GM19395 (cell line): Measurements from ENCODE around the gene DPM1.
A peak's percentile ranks its signal among the peaks of the same experiment; 100 is the strongest.

Experiments used
- ATAC-seq: cut with Tn5 transposase; IDR thresholded peaks from one replicate; pipeline ENCODE4 v1.9.1; 2021; ENCODE audit warnings: mild to moderate bottlenecking, moderate library complexity; ENCODE audit not compliant: unreplicated experiment

DPM1 gene

DNA sequence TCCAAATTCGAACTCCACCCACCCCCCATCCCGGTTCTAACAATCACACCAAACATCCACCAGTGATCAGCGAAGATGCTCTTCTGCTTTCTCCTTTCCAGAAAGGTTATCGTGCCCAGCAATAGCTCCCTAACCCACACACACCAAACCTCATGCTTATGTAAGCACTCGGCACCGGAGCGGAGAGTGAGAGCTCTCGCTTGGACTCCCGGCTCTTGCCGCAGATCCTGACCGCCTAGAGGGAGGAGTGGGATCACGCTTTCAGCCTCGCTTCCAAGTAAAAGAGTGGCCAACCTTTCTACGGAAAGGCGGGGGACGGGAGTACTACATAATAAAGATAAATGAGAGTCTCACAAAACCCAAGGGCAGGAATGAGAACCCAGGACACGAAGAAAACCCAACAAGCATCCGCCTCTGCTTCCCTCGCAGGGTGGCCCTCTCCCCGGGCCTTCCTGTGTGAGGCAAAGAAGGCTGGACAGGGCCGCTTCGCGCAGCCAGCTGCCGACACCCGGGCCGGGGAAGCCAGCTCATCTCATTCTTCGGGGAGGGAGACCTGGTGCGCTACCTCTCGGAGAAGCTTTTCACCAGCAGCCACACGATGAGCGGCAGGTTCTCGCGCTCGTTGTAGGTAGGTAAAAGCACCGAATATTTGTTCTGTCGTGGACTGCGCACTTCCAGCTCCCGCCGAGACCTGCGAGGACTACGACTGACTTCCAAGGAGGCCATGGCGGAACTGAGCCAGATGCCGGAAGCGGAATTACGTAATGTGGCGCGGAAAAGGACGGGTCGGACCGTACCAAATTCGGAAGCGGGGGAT lies at the start of gene DPM1:
Gene DPM1, minus strand, starts transcription at position 735 of the 817 bp plus-strand sequence. Its CDS starts 9 bp downstream, at position 726.
- peak; percentile 85 for ATAC-seq

DNA sequence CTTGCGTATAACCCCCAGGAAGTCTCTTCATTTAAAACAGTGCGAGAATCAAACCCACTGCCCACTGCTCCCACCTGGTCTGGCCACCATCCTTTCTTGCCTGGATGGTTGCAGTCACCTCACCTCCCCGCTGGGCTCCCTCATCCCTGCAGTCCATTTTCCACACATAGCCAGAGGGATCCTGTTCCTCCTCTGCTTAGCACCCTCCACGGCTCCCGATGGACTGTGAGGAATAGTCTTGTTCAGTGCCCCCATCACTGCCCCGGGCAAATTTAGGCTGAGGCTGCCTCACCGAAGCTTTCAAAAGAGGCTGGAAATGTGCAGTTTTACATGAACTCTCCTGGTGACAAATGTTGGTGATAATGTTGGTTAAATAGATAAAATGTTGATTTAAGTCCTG lies 46.9 kb upstream of the DPM1 start:
- no peak for ATAC-seq

DNA sequence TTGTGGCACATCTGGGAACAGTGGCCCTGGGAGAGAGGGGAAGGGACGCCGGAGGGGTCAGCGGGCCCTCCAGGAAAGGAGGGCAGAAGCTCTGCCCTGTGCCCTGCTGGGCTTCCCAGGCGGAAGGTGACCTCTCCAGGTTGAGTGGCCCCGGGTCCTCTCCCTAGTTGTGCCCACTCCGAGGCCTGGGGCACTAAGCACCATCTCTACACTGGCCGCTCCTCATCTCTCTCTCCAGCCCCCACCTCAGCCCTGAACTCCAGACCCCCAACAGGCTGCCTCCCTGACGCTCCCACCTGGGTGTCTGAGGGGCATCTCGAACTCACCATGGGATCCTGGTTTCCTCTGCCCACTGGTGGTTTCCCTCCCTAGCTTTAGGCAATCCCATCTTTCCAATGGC lies 46.4 kb upstream of the DPM1 start:
- no peak for ATAC-seq

DNA sequence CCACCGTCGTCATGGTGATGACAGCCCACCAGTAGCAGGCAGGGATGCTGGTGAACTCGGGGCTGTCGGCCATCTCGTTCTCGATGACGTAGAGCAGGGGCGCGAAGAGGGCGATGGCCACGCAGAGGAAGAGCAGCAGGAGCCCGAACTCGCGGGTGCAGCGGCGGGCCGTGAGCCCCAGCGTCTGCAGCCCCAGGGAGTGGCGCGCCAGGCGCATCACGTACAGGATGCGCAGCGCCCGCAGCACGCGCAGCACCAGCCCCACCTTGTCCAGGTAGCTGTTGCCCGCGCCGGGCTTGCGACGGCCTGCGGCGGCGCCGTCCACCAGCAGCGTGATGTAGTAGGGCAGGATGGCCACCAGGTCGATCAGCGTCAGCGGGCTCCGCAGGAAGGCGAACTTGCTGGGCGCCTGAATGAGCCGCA lies 46.0 kb upstream of the DPM1 start:
- ATAC-seq, result no peak

DNA sequence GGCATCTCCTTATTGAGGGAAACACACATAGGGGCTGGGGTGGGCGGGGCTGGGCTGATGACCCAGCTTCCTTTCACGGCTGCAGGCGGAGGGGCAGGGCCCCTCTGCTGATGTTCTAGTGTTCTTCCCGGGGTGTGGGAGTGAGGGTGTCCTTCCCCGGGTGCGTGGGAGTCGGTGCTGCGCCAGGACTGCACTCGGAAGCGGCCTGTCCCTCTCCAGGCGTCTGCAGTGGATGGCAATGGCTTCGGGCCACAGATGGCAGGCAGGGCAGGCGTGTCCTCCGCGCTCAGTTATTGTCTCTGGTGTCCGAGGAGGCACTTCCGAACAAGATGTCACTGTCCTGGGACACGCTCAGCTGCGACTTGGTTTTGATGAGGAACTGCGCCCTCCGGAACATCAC lies 45.4 kb upstream of the DPM1 start:
- no peak for ATAC-seq

DNA sequence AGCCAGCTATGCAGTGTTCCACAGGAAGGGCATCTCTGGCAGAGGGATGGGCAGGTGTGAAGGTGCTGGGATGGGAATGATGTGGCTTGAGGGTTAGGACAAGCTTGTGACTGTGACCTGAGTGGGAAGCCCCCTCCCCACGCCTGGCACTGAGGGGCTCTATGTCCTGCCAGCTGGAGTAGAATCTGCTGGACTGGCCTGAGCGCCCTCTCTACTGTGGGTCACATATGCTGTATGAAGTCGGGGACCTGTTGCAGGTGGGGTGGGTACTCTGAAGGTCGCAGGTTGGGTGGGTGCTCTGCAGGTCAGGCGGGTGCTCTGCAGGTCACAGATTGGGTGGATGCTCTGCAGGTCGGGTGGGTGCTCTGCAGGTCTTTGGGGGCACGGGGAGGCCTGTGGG lies 44.3 kb upstream of the DPM1 start:
- ATAC-seq, result no peak

DNA sequence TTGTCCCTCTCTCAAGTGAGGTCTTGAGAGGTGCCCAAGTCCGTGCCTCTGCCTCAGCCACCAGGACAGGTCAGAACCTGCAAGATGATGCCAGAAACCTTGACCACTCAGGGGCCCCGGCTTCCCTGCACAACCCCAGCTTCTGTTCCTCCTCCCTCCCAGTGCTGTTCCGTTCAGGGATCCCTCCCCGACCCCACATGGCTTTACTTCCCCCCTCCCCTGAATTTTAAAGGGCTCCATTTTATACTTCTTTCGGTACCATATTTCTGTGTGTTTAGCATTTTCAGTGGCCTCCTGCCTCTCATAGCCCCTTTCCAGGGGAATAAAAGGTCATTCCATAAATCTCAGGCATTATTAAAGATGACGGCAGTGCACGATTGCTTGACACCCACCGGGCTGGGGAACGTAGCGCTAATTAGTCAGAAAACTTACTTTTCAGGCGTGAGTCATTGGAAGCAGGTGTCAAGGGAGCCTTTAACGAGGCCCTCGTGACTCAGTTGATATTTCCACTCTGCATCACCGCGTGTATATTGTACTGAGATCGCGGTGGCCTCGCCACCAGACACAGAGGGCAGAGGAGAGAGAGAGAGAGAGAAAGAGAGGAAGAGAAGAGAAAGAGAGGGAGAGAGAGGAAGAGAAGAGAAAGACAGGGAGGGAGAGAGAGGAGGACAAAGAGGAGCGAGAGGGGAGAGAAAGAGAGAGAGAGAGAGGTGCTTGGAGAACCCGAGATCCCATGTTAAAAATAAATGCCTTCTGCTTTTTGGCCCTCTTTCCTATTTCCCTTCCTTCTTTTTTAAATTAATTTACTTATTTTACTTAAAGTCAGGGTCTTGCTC lies 43.3 kb upstream of the DPM1 start:
- ATAC-seq, result no peak

DNA sequence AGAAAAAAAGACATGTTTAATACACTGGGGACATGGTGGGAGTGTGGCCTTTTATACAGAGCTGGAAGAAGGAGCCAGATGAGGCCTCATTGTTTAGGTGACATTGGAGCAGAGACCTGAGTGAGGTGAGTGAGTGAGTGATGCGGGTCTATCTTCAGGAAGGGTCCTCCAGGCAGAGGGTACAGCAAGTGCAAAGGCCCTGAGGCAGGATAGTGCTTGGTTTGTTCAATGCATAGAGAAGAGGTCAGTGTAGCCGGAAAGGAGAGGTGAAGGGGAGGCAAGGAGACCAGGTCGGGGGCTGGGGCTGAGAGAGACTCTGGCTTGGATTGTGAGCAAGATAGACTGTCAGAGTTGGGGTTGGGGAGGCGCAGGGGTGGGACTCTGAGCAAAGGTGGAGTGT lies 41.0 kb upstream of the DPM1 start:
- ATAC-seq, result no peak

DNA sequence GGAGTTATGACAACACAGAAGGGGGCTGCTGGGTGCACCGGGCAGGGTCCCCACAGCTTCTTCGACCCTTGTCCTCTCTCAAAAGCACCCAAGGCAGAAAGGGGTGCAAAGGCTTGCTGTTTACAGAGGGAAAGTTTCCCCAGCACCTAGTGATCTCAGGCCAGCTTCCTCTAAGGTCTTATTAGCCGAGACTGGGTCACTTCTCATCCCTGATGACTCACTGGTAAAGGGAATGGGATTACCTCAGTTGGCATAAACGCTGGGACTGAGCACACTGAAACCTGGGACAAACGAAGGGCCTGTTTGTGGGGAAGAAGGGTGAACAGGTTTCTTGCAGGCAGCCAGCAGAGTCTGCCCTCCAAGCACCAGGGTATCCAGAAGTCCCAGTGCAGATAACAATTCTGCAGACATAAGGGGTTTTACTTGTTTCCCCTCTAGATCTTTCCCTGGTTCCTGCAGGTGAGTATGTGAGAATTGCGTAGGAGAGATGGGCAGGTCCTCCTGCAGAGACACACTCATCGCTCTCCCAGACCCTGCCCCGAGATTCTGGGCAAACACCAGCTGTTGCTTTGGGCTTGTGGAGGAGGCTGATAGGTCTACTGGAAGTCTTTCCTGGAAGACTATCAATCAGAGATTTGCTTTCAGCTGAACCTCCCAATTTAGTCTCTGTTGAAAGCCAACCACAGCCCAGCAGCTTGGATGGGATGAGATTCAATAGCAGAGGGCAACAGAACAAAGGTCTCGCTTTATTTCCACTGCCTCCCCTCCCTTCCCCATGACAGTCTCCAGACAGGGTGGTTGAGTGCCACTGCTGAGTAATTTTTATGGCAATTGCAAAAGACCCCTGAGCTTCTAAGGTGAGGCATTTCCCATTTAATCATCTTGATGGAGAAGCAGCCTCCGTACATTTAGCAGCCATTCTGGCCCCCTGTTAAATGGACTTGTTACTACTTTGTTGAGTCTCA lies 38.9 kb upstream of the DPM1 start:
- no peak for ATAC-seq

DNA sequence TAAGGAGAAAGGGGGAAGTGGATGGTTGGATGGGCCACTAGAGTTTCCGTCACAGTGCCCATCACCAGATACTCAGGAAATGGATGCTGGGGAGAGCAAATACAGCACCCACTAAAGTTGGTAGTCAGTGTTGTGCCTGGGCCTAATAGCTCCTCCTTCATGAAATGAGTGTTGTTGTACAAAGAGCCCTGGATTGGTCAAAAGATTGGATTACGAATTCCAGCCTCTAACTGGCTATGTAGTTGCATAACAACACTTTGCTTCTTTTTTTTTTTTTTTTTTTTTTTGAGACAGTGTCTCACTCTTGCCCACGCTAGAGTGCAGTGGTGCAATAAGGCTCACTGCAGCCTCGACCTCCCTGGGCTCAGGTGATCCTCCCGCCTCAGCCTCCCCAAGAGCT lies 37.2 kb upstream of the DPM1 start:
- no peak for ATAC-seq

DNA sequence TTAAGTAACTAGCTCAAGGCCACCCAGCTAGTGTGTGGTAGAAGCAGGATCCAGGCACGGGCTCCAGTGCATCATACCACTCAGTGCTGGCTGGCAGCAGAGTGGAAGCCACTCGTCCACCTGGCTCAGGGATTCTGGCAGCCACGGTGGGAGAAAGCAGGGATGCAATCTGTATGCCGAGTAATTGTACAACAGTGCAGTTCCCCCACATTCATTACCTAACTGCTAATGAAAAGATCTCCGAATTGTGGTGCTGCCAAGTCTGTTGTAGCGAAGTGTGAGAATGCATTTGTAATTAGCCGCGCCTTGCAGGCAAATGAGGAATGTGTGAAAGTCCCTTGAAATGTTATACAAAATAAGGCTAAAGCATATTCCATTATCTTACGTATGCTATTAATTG lies 35.5 kb upstream of the DPM1 start:
- no peak for ATAC-seq

DNA sequence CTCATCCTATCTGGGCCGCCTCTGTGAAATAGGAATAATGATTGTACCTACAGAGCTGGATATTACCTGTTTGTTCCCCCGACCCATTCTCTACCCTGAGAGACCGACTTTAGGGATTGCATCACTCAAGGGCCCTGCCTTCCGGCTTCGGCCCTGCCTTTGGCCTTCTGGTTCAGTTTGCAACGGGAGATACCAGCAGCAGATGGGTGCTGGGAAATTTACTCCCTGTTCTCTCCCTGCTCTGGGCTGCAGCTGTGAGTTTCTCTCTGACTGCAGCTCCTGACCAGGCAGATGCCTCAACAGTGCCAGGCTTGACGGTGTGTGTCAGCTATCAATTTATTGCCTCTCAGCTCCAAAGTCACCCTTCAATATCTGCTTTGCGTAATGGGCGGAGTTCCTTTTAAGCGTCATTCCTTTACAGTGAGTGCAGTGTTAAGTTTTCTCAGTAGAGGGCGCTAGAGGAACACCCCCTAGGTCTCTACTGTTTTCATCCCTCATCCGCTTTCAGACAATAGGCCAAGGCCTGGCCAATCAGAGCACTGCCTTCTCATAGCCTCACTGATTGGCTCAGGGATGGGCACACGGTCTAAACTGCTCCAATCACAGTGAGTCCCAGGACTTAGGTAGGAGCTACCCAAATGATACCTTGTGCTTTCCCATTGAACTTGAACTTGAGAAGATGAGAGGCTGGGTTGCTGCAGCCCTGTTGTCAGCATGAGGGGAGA lies 34.6 kb upstream of the DPM1 start:
- no peak for ATAC-seq

DNA sequence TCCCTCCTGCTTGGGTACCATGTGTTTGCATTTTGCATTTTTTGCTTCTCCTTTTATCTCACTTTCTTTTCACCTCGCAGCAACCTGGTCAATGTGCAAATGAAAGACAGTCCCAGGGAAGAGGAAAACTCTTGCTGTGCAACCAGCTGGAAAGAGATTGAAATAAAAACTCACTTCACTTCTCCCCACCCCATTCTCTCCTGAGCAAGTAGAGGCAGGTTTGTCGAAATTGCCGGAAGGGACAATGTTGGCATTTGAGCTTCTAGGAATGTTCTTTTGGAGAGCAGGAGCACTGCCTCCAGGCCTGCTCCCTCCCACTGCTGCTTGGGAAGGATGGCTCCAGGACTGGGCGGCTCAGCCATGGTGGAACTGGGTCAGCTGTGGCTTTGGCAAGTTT lies 34.0 kb upstream of the DPM1 start:
- no peak for ATAC-seq

DNA sequence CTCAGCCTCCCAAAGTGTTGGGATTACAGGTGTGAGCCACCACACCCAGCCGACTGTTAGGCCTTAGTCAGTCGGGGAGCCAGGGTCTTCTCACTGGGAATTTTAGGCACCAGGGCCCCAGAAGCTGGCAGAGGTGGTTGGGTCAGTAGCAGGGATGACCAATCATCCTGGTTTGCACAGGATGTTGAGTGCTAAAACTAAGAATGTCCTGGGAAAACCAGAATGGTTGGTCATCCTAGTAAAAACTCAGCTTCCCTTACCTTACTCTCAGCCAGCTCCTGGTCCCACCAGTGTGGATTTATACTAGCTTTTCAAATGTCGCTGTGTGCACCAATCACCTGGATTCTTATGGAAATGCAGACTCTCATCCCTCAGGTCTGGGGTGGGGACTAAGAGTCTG lies 32.7 kb upstream of the DPM1 start:
- ATAC-seq, result no peak

DNA sequence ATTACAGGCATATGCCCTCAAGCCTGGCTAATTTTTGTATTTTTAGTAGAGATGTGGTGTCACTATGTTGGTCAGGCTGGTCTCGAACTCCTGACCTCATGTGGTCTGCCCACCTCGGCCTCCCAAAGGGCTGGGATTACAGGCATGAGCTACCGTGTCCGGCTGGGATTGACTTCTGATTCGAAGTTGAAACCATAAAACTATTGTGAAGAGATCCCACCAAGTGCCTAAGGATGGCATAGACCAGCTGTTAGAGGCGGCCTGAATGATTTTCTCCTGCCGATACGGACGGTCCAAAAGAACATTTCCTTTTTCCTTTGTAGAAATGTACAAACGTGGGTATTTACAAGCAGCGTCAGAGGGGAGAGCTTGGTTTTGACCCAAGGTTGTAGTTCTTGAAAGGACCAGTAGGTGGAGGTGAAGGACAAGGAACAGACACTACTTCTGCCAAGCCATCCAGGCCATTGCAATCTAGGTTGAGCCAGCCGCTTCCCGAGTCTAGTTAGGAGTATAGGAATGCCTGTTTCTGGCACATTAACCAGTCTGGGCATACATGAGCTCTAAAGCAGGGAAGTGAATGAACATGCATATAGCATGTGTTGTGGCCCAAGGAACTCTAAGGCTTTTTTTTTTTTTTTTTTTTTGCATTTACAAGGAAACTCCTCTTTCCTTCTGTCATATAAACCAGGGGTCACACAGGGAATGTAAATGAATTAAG lies 29.3 kb upstream of the DPM1 start:
- peak; percentile 74 for ATAC-seq

DNA sequence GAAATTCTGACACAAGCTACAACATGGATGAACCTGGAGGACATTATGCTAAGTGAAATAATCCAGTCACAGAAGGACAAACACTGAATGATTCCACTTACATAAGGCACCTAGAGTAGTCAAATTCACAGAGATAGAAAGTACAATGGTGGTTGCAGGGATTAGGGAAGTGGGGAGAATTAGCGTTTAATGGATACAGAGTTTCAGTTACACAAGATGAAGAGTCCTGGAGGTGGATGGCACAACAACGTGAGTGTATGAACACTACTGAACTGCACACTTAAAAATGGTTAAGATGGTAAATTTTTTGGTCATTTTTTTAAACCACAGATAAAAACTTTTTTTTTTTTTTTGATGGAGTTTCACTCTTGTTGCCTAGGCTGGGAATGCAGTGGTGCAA lies 25.0 kb upstream of the DPM1 start:
- ATAC-seq, result no peak

DNA sequence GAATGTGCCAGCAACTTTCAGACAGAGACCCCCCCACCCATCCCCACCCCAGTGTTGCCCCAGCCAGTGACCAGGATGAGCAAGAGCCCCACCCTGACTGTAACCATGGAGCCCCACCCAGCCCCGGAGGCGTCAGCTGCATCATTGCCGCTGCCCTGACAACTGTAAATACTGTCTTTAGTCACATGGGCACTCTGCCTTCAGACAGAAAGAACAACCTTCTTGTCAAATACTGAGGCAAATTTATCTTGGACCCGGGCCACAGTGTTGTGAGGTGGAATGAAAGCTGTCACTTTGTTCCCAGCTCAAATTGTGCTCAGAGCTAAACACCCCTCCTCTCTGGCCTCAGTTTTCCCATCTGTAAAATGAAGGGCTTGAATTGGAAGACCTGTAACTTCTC lies 24.0 kb upstream of the DPM1 start:
- ATAC-seq, result no peak

DNA sequence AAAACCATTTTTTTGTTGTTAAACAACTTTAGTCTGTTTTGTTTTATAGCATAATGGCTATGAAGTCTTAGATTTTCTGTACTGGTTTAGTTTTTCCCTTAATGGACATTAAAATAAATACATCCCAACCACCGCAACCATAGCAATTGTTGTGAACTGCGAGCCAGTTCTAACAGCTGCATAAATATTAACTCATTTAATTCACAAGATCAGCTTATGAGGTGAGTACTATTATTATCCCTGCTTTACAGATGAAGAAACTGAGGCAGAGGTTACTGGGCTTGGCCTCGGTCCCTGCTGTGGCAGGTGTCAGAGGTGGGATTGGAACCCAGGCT lies 23.3 kb upstream of the DPM1 start:
- ATAC-seq, result no peak

DNA sequence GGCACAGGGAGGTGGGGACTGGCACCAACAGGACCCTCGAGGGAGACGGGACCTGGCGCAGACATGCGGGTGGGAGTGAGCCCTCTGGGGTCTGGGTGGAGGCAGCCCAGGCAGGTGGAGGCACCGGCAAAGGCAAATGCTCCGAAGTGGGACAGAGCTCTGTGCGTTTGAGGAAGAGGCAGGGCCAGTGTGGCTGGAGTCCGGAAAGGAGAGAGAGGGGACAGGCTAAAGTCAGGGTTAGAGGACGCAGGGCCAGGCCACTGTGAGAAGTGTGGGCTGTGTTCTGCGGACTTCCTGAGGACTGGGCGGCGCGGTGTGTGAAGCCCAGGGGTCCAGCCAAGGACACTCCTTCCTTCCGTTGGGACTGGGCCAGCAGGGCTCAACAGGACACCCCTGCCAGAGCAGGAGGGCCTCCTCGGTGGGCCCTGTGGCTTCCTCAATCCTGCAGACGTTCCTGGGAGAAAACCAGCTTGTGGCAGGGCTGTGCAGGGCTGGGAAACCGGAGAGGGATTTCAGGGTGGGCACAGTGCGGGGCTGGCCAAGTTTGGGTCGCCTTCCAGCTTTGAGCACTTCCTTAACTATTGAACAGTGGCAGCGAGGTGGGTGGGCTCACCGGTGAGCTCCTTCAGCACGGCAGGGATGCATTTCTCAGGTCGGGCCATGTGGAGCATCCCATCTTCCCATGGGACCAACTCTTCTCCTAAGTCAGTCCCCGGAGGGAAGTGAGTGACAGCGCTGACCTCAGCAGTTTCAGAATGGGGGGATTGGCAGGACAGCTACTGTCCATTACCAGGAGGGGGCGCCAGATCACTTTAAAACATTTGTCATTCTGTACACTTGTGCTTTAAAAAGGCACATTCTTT lies 22.8 kb upstream of the DPM1 start:
- ATAC-seq, result peak; percentile 56
